HepG2 (cell line): ENCODE data around the gene OR5M11.
"Not testable (repeated sequence)": the region's sequence is repeated elsewhere in the genome, so short reads cannot be mapped to it uniquely, and the experiment has no call there.

Experiments
- CTCF ChIP-seq: sonication (generic); formaldehyde crosslinking; IDR thresholded peaks from 2 replicates; pipeline ENCODE4 v1.5.0; 2020; ENCODE audit warnings: mild to moderate bottlenecking, missing genetic modification reagents, moderate library complexity
- EEA1 ChIP-seq: sonication (generic); formaldehyde crosslinking; IDR thresholded peaks from 2 replicates; pipeline ENCODE4 v1.5.1; 2020; ENCODE audit warnings: mild to moderate bottlenecking, missing genetic modification reagents, borderline replicate concordance
- MXD4 ChIP-seq: IDR thresholded peaks from 2 replicates; pipeline ENCODE4 v1.6.1; 2016; ENCODE audit warnings: mild to moderate bottlenecking, missing biosample characterization, missing genetic modification reagents
- NFATC3 ChIP-seq: sonication (generic); formaldehyde crosslinking; IDR thresholded peaks from 2 replicates; pipeline ENCODE4 v1.5.1; 2020; ENCODE audit warnings: mild to moderate bottlenecking, missing genetic modification reagents

- not testable (repeated sequence) for TF ChIP-seq CTCF, NFATC3, MXD4, EEA1 (CRISPR knock-in tag)
Observed at GRCh38 chr11:56554691-56555090, 11.6 kb upstream of the OR5M11 start.
